SK-N-MC (cell line): ENCODE measurements around the gene TMEM95.

Source experiments
- DNase-seq: peaks from one replicate; pipeline ENCODE4 v3.0.0-alpha.2; 2011; ENCODE audit warnings: low read depth, low spot score
- H3K27ac ChIP-seq: fragments of 200-600 bp; sonication (generic); 2 replicates; pipeline ENCODE4 v1.5.1; 2016; ENCODE audit warnings: mixed run types
- H3K36me3 ChIP-seq: fragments of 200-600 bp; sonication (generic); 2 replicates; pipeline ENCODE4 v1.6.1; 2017; ENCODE audit warnings: antibody characterized with exemption, low read length, mixed read lengths; ENCODE audit not compliant: insufficient read depth
- H3K4me3 ChIP-seq: fragments of 200-600 bp; sonication (generic); 2 replicates; pipeline ENCODE4 v1.5.1; 2016
- H3K9ac ChIP-seq: fragments of 200-600 bp; sonication (generic); 2 replicates; pipeline ENCODE4 v1.8.0; 2017; ENCODE audit warnings: mixed run types, mixed read lengths; ENCODE audit not compliant: insufficient read length
- H3K9me3 ChIP-seq: fragments of 200-600 bp; sonication (generic); 2 replicates; pipeline ENCODE4 v1.6.1; 2017; ENCODE audit warnings: low read depth, mild to moderate bottlenecking, antibody characterized with exemption, low read length, moderate library complexity, mixed read lengths
- EZH2 ChIP-seq: fragments of 200-600 bp; sonication (generic); IDR thresholded peaks from one replicate; pipeline ENCODE4 v1.6.1; 2017; ENCODE audit warnings: antibody characterized with exemption
- FOXP2 ChIP-seq: optimal IDR thresholded peaks from 2 replicates; pipeline ENCODE3; 2011; ENCODE audit warnings: mild to moderate bottlenecking, moderate library complexity; ENCODE audit not compliant: insufficient read depth; ENCODE audit errors: extremely low read length, control extremely low read depth
- POLR2AphosphoS5 ChIP-seq: IDR thresholded peaks from 2 replicates; pipeline ENCODE4 v1.6.1; 2012; ENCODE audit warnings: mild to moderate bottlenecking, low read depth, low read length, borderline replicate concordance

TMEM95 gene

GRCh38 chr17:7321466-7321865, 33.5 kb upstream of the TMEM95 start:
- peaks cover 62% of the 10 kb centered on the region for H3K36me3 ChIP-seq
- DNase-seq = no peak
- TF ChIP-seq POLR2AphosphoS5 (no peak), EZH2 (no peak), FOXP2 (no peak)

DNA sequence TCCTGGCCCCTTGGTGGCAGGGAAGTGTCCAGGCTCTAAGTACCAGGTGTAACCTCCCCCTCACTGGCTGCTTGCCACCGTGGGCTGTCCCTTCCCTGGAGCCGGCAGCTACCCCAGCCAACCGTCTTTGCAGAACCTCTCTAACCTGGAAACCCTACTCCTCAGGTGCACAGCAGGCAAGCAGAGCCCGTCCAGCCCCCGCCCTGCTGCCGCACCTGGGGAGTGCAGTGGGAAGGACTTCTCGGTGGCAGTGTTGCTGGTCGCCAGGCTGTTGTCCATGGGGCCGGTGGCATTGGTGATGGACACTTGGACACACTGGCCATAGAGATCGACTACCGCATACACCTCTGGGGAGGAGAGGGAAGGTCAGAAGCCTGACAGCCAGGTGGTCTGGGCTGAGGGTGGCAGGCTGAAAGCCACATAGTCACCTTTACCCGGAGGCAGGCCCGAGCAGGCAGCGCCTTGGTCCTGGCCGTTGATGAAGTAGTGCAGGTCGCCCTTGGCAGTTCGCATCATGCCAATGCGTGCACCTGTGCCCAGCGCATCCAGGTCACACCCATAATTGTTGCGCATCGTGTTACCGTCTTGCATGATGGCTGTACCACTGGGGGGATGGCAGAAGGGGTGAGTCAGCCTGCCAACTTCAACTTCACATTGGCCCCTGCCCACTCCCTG, 32.3 kb upstream of the TMEM95 start:
- Histone ChIP-seq H3K9ac (no peak overlapping the region), H3K36me3 (peaks cover 59% of the 10 kb centered on the region), H3K4me3 (no peak overlapping the region), H3K9me3 (no peaks in the 10 kb centered on the region), H3K27ac (no peak overlapping the region)
- no peak for DNase-seq
- no peak for TF ChIP-seq EZH2
- no peak for TF ChIP-seq FOXP2
- no peak for TF ChIP-seq POLR2AphosphoS5

More at GRCh38 chr17:7321466-7321865, 33.5 kb upstream of the TMEM95 start:
- H3K9ac ChIP-seq = no peak overlapping the region
- no peak overlapping the region for H3K27ac ChIP-seq
- H3K4me3 ChIP-seq = no peak overlapping the region
- no peaks in the 10 kb centered on the region for H3K9me3 ChIP-seq

DNA sequence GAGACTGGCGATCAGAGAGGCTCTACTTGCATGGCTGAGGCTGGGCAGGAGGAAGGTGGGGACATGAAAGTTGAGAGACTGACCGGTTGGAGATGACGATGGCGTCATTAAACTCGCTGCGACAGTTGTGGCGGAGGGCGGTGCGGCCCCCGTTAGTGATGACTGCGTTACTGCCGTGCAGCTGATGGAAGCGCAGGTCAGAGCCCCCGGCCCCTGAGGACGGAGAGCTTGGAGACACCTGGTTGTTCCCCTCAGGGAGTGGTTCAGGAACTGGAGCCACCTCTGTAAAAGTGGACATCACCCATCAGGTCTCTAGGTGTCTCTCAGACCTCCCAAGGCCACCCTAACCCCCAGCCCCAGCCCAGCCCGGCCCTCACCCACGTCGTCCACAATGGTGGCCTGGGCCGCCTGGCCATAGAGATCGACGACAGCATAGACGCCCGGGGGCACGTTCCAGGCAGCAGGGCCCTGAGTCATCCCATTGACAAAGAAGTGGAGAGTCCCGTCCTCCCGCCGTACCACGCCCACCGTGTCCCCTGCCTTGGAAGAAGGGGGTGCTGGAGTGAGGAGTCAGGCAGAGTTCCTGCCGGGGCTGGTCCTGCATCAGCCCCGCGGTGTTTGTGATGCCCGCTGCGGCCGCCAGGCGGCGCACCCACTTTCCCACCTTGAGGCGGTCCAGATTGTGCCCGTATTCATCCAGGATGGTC, 31.1 kb upstream of the TMEM95 start:
- TF ChIP-seq POLR2AphosphoS5 = no peak
- no peak for TF ChIP-seq FOXP2
- no peak for TF ChIP-seq EZH2
- DNase-seq = no peak
- no peak overlapping the region for H3K4me3 ChIP-seq
- H3K9me3 ChIP-seq = no peaks in the 10 kb centered on the region
- H3K36me3 ChIP-seq = peaks cover 51% of the 10 kb centered on the region
- no peak overlapping the region for H3K27ac ChIP-seq
- H3K9ac ChIP-seq = no peak overlapping the region

DNA sequence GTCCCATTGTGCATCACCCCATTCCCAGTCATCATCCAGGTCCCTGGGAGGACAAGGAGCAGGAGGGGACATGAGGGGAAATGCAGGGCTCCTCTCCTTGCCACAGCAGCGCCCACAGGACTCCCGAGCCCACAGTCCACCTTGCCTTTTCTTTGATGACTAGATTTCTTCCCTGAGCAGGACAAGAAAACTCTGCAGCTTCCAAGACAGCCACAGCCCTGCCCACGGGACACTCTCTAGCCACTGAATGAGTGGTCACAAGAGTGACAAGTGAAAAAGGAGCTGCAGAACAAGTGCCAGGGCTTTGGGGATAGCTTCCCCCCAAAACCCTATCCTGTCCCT, 30.5 kb upstream of the TMEM95 start:
- Histone ChIP-seq H3K9ac (no peak overlapping the region), H3K4me3 (no peak overlapping the region), H3K27ac (no peak overlapping the region), H3K9me3 (no peaks in the 10 kb centered on the region), H3K36me3 (peaks cover 49% of the 10 kb centered on the region)
- no peak for TF ChIP-seq POLR2AphosphoS5
- no peak for TF ChIP-seq EZH2
- DNase-seq = no peak

DNA sequence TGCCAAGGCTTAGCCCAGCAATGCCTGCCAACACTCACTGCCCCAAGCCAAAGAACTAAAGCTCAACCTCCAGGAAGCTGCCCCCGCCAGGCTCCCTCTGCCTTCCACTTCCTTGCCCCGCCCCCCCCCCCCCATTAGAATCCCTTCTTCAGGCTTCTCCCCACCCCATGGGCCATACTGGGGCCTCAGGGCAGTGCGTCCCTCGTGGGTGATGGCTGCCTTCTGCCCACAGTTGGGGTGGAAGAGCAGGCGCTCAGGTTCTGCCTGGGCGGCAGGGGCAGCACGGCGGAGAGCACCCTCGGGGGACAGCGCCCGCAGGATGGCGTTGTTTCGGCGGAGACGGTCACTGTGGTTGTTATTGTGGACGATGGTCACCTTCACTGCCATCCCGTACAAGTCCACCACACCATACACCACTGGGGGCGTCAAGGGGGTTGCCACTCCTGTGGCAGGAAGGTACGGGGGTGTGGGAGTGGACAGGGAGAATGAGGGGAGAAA, 29.9 kb upstream of the TMEM95 start:
- no peaks in the 10 kb centered on the region for H3K9me3 ChIP-seq
- no peak for DNase-seq
- H3K27ac ChIP-seq = no peak overlapping the region
- no peak overlapping the region for H3K4me3 ChIP-seq
- no peak for TF ChIP-seq FOXP2
- no peak for TF ChIP-seq EZH2
- TF ChIP-seq POLR2AphosphoS5 = no peak
- no peak overlapping the region for H3K9ac ChIP-seq
- peaks cover 49% of the 10 kb centered on the region for H3K36me3 ChIP-seq

GRCh38 chr17:7326186-7326585, 28.8 kb upstream of the TMEM95 start:
- Histone ChIP-seq H3K9me3 (no peaks in the 10 kb centered on the region), H3K36me3 (peaks cover 40% of the 10 kb centered on the region; the same call in 1 of the 2 replicates), H3K9ac (no peak overlapping the region), H3K27ac (no peak overlapping the region), H3K4me3 (no peak overlapping the region)
- TF ChIP-seq FOXP2 = no peak
- TF ChIP-seq POLR2AphosphoS5 = no peak
- no peak for TF ChIP-seq EZH2
- DNase-seq = no peak

DNA sequence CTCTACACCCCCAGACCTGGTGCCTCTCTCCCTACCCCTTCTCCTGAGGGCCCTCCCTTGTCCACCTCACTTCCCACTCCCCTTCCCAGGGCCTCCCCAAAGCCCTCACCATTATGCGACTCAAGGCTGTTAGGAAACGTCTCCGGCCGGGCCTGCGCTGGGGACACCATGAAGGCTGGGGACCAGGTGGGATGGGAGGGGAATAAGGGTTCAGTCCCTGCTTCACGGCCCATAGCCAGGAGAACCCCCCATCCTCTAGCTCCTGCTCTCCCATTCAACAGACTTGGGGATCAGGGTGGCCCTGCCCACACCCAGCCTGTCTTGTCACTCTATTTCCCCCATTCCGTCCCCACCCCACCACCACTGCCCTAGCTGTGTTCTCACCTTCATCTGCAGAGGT, 27.9 kb upstream of the TMEM95 start:
- H3K4me3 ChIP-seq = no peak overlapping the region
- H3K27ac ChIP-seq = no peak overlapping the region
- no peak for TF ChIP-seq FOXP2
- TF ChIP-seq POLR2AphosphoS5 = no peak
- TF ChIP-seq EZH2 = no peak
- H3K36me3 ChIP-seq = peaks cover 31% of the 10 kb centered on the region; the same call in 1 of the 2 replicates
- DNase-seq = no peak
- H3K9me3 ChIP-seq = no peaks in the 10 kb centered on the region
- H3K9ac ChIP-seq = no peak overlapping the region

DNA sequence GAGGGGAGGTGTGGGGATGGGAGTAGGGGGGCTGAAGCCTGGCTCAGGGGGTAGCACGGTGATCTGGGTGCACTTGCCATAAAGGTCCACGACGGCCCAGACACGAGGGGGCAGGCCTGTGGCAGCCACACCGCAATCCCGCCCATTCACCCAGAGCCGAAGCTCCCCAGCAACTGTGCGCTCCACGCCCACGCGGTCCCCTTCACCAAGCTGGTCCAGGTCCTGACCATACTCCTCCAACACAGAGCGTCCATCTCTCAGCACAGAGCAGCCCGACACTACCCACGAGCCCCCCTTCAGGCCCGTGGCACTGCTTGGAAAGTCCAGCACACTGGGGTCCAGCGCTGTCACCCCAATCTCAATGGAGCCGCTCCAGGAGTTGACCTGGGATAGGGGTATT, 27.5 kb upstream of the TMEM95 start:
- H3K27ac ChIP-seq = no peak overlapping the region
- no peak for DNase-seq
- peaks cover 27% of the 10 kb centered on the region; the same call in 1 of the 2 replicates for H3K36me3 ChIP-seq
- TF ChIP-seq EZH2 = no peak
- TF ChIP-seq FOXP2 = no peak
- TF ChIP-seq POLR2AphosphoS5 = no peak
- no peak overlapping the region for H3K9ac ChIP-seq
- H3K4me3 ChIP-seq = no peak overlapping the region
- no peaks in the 10 kb centered on the region for H3K9me3 ChIP-seq
